GM19035 (cell line): ENCODE data around the gene CSNK2A1.
A peak's percentile ranks its signal among the peaks of the same experiment; 100 is the strongest.

ENCODE experiments used
- ATAC-seq: cut with Tn5 transposase; IDR thresholded peaks from one replicate; pipeline ENCODE4 v1.9.1; 2021; ENCODE audit not compliant: unreplicated experiment

Gene CSNK2A1

DNA sequence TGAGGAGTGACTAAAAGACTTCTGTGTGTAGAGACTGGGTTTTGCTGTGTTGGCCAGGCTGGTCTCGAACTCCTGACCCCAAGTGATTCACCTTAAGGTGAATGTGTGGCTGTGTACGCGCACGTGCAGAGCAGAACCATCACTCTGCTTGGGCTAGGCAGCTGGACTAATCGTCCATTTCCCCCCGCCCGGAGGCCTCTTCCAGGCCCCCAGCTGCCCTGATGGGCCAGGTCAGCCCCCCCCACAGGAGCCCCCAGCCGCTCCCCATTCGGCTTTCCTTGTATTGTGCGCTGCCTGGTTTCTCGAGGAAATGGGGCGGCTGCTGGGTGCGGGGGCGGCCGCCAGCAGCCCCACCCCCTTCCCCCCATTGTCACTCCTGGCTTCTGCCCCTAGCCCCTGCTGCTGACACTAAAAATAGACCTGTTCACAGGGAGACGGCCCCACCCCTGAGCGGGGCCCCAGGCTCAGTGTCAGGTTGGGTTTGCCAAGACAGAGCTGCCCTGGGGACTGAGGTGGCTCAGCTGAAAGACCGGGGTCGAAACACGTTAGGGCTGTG, 24.6 kb upstream of the CSNK2A1 start:
- ATAC-seq, result no peak

DNA sequence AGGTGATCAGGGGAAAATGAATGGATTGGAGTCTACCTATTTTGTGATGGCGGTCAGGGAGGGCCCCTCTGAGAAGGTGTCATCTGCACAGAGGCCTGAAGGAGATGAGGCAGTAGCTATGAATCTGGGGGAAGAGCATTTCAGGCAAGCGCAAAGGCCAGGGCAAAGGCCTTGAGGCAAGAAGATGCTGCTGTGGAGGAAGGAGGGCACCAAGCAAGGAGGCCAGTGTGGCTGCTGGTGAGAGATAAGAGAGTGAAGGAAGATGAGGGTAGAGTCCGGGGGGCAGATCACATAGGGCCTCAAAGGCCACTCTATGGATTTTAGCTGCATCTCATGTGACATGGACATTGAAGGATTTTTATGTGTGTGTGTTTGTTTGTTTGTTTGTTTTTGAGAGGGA, 20.6 kb upstream of the CSNK2A1 start:
- no peak for ATAC-seq

DNA sequence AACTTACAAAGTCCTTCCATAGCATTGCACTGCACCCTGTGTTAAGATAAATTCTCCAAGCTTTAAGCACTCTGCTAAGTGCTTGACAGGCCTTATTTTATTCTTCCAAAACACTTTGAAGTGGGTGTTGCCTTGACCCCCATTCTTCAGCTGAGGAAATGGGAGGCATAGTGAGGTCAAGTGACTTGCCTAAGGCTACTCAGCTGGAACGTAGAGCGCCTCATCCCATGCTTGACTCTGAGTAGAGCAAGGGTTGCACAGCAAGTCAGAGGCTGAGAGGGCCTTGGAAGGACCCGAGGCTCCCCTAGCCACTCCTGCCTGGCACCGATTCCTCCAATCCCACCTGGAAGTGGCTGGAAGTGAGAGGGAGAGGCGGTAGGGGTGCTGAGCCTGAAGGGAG, 19.6 kb upstream of the CSNK2A1 start:
- no peak for ATAC-seq

DNA sequence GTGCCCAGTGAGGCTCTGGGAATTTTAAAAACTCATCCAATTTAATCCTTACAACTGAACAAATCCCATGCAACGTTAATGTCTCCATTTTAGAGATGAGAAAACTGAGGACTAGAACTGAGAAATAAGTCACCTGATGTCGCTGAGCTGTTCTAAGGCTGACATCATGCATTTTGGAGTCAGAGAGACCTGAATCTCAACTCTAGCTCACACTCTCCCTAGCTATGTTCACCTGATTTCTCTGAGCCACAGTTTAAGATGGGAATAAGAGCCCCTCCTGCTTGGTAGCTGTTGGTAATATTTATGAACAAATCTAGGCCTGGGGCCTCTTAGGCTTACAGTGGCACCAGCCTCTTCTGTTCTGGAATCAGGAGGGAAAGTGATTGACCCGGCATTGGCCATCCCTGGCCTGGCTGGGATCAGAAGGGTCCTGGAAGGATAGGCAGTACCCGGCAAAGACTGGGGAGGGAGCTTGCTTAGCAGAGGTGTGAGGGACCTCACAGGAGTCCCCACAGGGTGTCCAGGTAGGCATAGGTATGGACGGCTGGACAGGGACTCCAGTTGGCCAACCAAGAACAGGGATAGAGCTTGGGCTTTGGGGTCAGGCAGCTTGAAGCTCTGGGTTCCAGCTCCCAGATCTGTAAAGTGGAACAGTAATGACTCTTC, 18.8 kb upstream of the CSNK2A1 start:
- ATAC-seq, result no peak

DNA sequence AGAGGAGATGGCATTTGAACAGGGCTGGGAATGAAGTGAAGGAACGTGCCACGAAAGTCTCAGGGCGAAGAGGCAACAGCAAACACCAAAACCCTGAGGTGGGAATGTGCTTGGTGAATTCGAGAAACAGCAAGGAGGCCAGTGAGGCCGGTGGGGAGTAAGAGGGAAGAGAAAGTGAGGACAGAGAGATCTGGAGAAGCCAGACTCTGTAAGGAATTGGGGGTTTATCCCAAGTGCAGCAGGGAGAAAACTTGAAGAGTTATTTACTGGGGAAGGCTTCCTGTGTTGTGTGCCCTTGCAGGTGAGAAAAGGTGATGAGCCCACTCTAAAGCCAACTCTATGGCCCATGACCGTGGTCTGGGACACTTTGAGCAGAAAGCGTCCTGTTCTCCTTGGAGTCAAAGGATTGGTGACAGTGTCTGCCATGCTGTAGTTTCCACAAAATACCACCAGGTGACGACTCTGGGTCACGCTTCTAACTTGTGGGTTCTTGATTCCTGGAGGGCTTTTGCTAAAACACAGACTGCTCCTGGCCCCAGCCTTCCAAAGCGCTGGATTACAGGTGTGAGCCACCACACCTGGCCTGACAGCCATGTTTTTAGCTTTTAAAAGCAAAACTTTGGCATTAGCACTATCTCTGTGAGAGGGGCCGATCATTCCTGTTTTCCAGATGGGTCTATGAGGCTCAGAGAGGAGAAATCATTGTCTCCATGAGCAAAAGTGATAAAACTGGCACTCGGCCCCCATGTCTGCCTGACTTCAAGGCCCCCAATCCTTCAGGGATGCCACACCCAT, 18.0 kb upstream of the CSNK2A1 start:
- ATAC-seq, result no peak

DNA sequence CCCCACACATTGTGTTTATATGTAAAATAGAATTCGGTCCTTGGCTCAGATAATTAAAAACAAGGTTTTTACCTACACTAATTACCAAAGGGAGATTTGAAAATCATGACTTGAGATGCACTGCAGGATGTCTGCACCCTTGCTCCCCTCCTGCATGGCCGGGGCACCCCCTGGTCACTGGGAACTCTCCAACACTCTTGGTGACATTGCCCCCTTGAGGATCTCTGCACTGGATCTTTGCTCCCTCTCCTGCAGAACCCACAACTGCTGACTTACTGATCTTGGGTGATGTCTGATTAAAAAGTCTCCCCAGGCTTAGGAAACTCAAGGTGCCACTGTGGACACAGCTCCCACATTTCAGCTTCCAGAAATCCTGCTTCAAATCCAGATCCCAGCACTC, 17.1 kb upstream of the CSNK2A1 start:
- ATAC-seq, result no peak

DNA sequence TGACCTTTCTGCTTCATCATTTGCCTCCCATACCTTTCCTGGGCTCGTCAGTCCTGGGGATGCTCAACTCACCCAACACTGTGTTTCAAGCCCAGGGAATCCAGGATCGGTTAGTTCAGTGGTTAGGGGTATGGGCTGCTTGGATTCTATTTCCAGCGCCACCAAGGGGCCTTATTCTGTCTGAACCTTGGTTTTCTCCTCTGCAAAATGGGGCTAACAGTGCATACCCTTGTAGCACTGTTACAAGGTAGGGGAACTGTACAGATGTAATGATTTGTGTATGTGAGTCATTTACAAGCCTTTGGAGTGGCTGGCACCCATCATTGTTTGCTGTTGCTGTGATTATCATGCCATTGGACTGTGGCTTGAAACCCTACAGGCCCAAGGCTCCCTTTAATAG, 14.5 kb upstream of the CSNK2A1 start:
- ATAC-seq, result no peak

DNA sequence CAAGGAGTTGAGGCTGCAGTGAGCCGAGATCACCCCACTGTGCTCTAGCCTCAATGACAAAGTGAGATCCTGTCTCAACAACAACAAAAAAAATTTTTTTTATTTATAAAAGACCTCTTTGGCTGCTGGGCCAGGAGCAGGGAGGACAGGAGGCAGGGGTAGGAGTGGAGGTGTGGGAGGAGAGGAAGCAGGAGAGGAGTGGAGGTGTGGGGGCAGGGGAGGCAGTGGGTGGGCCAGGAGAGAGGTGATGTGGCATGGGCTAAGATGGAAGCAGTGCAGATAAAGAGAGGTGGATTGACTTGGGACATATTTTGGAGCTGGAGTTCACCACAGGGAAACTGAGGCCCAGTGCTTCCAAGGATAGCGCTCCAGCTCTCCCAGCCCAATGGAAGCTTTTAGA, 13.4 kb upstream of the CSNK2A1 start:
- no peak for ATAC-seq

DNA sequence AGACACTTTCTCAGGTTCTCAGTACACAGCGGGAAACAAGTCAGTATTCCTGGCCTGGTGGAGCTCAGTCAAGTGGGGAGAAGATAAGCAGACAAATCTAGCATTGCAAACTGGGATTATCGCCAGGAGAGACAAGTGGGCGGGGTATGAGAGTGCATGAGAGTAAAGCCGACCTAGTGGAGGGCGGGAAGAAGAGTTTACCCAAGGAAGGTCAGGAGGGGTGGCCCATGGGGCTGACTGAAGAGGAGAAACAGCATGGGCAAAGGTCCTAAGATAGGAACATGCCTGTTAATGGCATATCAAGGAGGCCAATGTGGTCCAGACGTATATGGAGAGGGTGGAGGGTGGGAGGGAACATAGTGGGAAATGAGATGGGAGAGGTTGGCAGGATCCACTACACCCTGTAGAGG, 12.4 kb upstream of the CSNK2A1 start:
- ATAC-seq, result no peak

DNA sequence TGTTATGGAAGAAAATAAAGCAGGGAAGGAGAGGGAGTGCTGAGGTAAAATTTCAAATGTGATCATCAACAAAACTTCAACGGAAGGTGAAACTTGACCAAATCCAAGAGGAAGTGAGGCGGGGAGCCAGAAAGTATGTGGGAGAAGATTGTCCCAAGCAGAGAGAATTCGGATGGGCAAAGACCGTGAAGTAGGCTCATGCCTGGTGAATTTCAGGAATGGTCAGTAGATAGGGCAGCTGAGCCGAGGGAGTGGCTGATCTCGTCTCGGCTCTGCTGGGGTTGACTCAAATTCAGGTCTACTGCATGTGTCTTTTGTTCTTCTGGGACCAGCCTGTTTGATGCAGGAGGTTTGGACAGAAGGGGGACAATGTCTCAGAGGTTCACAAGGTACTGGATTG, 7.0 kb upstream of the CSNK2A1 start:
- ATAC-seq, result no peak

DNA sequence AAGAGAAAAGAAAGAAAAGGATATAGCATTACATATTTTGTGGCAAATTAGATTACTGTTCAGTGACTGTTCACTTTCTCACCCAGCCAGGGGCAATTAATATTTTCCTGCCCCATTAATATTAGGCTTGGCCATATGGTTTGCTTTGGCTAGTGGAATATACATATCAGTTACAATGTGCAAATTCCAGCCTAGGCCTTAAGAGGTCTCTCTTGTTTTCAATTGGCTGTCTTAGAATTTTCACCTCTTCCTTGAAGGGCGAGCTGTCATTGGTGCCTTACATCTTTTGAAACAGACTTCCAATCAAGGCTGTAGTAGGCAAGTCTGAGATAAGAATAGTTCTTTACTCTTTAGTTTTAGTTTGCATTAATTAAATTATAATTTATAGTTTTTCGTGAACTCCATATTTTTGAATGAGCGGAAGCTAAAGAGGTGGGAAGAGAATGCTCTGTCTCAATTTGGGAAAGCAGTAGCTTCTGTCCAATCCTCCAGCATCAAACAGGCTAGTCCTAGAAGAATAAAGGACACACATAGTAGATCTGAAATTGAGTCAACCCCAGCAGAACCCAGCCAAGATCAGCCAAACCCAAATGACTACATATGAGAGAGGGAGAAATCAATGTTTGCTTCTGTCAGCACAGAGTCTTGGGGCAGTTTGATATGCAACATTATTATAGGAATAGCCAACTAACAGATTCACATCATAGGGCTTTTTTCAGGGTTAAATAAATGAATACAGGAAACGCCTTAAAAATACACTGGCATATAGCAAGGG, 6.3 kb upstream of the CSNK2A1 start:
- no peak for ATAC-seq

DNA sequence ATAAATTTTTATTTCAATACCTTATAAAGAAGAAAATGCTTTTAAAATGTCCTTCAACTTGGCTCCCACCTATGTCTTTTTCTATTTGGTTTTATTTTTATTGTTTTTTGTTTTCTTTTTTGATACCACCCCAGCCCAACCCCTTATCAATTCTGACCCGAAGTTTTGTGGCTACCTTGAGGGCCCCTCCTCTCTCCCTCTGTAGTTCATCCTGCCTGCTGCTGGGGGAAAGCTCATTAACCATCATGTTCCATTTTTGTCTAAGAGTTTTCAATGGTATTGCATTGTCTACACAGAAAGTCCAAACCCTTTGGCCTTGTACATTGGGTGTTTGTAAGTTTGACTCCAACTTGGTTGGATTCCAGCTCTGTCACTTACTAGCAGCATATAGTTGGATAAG, 5.3 kb upstream of the CSNK2A1 start:
- ATAC-seq, result no peak

DNA sequence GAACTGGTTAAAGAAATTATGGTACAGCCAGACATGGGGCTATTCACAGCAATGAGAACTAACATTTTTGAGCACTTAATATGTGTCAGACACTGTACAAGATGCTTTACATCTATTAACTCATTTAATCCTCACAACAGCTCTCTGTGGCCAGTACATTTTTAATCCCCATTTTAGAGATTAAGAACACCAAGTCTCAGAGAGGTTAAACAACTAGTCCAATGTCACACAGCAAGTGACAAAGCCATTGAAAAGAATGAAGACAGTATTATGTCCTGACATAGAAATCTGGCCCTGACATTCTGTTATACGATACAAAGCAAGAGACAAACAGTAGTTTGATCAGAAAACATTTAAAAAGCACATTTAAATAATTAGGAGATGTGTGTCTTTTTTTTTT, 3.8 kb upstream of the CSNK2A1 start:
- ATAC-seq, result no peak

DNA sequence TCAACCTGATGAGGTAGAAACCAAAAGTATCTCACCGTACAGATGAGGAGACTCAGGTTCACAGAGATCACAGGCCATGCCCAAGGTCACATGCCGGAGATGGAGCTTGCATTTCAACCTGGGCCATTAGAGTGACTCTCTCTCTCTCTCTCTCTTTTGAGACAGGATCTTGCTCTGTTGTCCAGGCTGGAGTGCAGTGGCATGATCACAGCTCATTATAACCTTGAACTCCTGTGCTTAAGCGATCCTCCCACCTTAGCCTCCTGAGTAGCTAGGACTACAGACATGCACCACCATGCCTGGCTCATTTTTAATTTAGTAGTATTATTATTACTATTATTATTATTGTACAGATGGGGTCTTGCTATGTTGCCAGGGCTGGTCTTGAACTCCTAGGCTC, 2.8 kb upstream of the CSNK2A1 start:
- ATAC-seq, result no peak

DNA sequence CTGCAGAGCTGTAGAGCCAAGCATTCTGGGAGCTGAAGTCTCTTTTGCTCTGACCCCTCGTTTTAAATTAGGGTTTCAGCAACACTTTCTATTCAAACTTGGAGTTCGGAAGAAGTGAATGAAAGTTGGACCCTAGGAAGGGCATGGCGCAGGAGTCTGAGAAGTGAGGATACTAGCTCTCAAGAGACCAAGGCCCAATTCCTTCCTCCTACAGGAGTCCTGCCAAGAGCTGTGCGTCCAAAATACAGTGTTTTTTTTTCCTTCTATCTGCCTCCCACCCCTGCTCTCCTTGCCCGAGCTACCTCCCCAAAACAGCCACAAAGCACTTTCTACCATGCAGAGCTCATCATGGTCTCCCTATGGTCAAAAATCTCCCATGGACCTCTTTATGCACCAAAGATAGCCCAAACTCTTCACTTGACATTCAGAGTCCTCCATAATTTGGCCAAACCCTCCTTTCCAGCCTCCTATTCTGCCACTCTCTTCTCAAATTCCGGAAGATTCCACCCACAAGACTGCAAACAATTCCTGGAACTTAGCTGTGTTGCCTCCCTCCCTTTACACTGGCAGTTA, 649 bp upstream of the CSNK2A1 start:
- ATAC-seq, result no peak

DNA sequence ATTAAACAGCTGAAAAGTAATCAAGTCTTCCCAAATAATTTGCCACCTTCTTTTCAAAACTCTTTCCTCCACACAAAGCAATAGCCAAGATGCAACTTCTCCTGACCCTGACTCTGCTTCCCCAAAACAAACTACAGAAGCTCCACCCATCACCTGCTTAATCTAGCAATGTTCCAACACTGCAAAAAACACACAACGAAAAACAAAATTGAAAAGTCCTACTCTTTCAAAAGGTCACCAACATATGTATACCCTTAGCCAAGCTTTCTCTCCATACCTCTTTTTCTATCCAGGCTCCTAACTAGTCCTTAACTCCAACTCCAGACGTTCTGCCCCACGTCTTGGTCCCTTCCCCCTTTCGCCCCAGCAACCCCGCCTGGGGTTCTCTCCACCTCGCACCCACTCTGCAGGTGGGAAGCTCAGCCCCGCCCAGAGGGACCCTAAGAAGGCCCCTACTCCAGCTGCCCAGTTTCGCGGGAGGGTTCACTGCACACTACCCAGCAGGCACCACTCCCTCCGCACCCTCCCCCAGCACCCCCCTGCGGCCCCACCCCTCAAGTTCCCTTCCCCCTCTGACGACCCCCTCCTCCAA, 717 bp downstream of the CSNK2A1 start:
- ATAC-seq, result peak; percentile 13

DNA sequence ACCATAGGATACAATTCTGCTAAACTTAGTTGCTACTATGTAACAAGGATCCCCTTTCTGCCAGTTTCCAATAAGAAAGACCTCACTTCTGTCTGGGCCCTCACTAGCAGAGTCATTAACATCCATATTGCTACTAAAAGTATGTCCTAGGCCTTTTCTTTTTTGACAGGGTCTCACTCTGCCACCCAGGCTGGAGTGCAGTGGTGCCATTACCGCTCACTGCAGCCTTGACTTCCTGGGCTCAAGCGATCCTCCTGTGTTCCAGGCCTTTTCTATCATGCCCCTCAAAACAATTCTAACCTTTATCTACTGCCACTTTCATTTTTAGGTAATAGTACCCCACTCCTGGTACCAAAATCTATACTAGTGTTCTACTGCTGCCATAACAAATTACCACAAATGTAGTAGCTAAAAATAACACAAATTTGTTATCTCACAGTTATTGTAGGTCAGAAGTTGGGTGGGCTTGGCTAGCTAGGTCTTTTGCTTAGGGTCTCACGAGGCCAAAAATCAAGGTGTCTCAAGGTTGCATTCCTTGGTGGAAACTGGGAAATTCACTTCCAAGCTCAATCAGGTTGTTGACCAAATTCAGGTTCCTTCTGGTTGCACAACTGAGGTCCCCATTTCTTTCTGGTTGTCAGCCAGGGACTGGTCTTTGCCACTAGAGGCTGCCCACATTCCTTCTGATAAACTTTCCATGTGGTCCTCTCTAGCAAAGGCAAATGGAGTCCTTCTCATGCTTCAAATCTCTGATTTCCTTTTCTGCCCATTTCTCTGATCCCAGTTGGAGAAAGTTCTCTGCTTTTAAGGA, 3.0 kb downstream of the CSNK2A1 start:
- ATAC-seq, result no peak

DNA sequence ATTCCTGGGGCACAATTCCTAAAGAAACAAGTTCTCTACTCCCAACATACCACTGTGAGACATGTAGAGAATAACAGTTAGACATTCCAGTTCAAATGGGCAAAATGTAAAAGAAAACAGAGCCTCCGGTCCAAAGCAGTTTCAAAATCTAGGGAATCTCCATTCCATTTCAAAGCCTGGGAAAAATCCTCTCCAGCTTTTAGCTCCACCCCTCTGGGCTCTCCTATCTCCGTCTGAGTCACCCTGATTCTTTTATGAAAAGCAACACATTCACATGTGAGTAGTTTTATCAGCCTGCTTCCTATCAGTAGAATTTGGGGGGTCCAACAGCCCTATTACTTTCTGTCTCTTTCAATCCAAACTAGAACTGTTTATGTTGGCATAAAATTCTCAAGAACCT, 3.7 kb downstream of the CSNK2A1 start:
- ATAC-seq, result no peak

DNA sequence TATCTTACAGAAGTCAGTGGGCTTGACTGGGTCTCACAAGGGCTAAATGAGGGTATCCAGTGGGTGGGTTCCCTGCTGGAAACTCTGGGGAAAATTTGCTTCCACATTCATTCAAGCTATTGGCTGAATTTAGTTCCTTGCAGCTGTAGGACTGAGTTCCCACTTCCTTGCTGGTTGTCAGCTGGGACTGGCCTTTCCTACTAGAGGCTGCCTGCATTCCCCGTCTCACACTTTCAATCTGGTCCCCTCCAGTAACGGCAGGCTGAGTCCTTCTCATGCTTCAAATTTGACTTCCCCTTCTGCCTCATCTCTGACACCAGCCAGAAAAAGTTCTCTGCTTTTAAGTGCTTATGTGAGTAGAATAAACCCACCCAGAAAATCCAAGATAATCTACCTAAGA, 4.4 kb downstream of the CSNK2A1 start:
- ATAC-seq, result no peak

DNA sequence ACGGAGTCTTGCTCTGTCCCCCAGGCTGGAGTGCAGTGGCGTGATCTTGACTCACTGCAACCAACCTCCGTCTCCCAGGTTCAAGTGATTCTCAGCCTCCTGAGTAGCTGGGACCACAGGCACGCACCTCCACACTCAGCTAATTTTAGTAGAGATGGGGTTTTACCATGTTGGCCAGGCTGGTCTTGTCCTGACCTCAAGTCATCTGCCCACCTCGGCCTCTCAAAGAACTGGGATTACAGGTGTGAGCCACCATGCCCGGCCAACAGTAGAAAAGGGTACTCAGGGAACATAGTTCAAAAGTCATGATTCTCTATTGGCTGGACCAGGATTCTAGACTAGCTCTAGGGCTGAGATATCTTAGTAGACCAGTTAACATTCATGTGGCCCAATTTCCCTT, 5.6 kb downstream of the CSNK2A1 start:
- ATAC-seq, result no peak
